ENCODE measurements around the gene RGP1. TPM values are rescaled to one million over a fixed set of nuclear protein-coding genes. Genes with fewer than 3 reads are reported as not detected.

Gene RGP1
- total RNA-seq, 1 donor from 2014 or later: 28.9 TPM

DNA sequence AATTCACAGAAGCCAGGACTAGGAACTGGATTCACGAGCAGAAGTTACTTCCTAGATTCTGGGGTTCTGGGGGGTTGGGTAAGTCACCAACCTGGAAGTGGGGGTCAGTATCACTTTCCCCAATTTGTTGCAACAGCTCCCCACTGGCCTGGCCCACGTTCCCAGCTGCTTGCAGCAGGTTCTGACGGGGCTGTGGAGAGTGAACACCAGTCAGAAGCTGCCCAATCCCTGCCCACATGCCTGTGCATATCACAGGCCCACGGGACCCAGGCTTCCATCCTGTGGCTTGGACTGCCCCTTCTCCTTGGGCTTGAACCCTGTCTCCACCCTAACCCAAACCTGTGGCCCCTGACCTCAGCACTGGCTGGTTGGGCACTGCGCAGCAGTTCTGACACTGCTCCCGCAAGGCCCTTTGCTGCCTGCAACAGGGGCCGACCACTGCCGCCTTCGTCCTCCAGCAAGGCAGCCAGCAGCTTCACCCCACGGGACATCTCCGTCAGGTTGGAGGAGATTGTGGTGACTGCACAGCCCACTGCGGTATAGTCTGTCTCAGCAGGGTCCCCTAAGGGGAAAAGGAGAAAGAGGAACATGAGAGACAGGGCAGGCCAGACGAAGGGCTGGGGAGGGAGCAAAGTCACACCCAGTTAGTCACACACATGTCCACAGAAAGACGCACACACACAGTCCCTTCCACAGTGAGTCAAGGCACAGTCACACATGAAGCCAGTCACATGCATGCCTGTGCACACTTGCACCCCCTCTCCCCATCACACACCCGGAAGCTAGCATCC lies 30.2 kb upstream of the RGP1 start:
- no peak for DNase-seq (ENCODE audit: low spot score)
- intact Hi-C loops (cut with DNase I): no loop called here
- ATAC-seq: no peak

DNA sequence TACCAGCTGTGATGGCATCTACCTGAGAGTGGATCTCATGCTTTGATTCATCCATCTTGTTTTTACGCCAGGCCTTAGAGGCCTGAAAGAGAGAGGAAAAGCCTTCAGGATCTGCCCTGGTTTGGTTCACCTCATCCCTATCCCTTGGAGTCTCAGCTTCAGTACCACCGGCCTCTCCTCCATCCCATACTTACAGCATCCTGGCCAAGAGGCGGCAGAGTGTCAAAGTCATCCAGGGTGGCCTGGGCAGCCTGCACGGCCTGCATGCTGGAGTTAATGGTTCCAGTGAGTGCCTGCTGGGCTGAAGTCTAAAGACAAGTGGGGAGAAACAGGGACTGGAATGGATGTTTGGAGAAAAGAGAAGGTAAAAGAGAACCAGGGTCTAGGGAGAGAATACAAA lies 29.5 kb upstream of the RGP1 start:
- intact Hi-C loops (cut with DNase I): no loop called here
- DNase-seq (ENCODE audit: low spot score): no peak
- no peak for ATAC-seq

DNA sequence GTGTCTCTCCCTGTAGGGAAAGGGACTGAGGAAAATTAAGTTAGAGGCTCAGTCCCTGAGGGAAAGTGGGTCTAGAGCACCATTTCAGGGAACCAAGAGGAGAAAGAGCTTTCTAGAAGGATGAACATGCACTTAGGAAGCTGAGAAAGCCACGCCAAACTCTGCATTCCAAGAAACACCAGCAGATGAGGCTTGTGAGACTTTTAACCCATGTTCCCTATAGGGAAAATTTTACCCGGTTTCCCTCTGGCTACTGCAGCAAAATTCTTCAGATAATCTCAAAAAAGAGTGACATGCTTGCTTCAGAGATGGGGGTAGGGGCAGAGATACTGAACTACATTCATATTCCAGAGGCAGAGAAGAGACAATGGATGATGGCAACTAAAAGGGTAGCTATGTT lies 25.7 kb upstream of the RGP1 start:
- ATAC-seq (no peak), DNase-seq (ENCODE audit: low spot score) (no peak)
- intact Hi-C loops (cut with DNase I): no loop called here

GRCh38 chr9:35723908-35724307 lies 25.2 kb upstream of the RGP1 start:
- DNase-seq (ENCODE audit: low spot score) (no peak), ATAC-seq (no peak)
- intact Hi-C loops (cut with DNase I): no loop called here

DNA sequence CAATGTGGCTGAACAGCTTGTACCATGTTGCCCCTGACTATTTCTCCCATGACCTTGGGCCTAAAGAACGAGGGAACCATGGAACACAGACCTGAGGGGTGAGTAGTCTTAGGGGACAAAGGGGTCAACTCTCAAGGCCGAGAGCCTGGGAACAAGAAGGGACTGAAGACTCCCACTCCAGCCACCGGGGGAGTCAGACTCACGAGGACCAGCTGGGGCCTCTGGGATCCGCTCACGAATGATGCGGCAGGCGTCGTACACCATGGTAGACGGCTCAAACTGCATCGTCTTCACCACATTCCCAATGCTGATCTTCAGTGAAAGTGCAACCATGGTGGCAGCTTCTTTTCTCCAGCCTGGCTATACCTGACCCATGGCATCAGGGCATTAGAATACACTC lies 23.7 kb upstream of the RGP1 start:
- intact Hi-C loops (cut with DNase I): no loop called here
- no peak for DNase-seq (ENCODE audit: low spot score)
- ATAC-seq: no peak

GRCh38 chr9:35726931-35727330 lies 22.2 kb upstream of the RGP1 start:
- ATAC-seq: no peak

GRCh38 chr9:35727676-35728040 lies 21.4 kb upstream of the RGP1 start:
- DNase-seq (ENCODE audit: low spot score) (no peak), ATAC-seq (no peak)
- intact Hi-C loops (cut with DNase I): no loop called here

More at GRCh38 chr9:35726931-35727330, 22.2 kb upstream of the RGP1 start:
- DNase-seq (ENCODE audit: low spot score): no peak
- intact Hi-C loops (cut with DNase I): no loop called here

DNA sequence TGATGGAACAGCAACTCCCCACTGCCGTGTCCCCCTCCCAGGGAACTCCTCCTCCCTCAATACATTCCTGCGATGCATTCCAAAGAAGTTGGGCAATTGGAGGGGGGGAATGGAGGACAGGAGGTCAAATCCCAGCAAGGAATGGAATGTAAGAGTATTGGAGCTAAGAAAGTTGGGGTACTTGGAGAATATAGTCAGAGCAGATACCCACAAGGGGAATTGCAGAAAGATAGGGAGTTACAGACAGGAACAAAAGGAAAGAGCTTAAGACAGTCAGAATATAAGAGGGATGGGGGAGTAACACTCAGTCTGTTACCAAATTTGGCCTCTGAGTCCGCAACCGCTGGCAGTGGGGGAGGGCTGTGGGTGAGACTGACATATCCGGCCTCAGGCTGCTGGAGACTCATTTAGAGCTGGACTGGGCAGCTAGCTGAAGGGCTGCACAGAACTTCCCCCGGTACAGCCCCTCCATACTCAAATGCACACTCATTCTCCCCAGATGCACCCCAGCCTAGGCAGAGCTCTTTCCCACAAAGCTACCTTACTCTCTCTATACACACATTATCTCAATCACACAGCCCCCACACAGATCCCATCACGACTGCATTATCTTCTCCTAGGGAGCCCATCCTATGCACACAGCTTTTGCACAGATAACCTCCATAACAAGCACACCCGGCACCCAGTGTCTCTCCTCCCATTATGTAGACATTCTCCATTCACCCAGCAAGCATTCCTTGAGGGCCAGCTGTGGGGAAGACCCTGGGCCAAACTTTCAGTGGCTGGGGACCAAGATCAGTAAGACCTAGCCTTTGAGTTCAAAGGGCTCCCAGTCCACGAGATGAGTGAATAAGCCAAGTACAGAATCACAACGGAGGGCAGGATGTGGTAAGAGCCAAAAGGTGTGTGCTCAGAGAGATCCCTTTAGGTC lies 20.8 kb upstream of the RGP1 start:
- intact Hi-C loops (cut with DNase I): no loop called here
- ATAC-seq (no peak), DNase-seq (ENCODE audit: low spot score) (peak; percentile 81)

DNA sequence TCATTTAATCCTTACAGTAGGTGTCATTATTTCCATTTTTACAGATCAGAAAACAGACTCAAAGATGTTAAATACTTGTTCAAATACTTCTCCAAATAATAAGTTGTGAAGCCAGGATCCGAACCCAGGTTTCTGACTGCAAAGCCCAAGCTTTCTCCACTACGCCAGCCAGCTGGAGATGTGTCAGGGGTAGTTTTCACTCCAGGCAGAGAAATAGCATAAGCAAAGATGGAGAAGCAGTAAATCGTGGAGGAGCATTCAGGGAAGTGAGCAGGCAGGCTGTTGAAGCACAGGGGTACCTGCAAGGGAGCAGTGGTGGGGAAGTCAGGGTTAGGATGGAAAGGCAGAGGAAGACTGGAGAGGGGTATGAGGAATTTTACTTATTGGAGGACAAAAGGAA lies 20.0 kb upstream of the RGP1 start:
- DNase-seq (ENCODE audit: low spot score) (no peak), ATAC-seq (no peak)
- intact Hi-C loops (cut with DNase I): no loop called here

- DNase-seq (ENCODE audit: low spot score) (no peak), ATAC-seq (no peak)
- intact Hi-C loops (cut with DNase I): no loop called here
Observed at GRCh38 chr9:35729700-35730485, 19.2 kb upstream of the RGP1 start.

DNA sequence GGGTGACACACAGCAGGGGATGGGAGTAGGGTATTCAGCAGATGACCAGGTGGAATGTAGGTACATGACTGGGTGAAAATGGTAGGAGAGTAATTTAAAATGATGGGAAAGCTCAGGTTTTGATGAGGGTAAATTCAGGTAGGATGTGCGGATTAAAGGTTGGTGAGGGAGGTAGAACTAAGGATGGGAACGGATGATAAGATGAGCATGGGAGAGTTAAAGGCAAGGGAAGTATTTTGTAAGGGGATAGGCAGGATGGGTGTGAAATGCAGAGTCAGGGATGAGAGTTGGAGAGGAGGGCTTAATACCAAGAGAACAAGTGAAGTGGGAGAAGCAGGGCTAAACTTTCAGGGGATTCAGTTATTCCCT lies 18.6 kb upstream of the RGP1 start:
- DNase-seq (ENCODE audit: low spot score) (no peak), ATAC-seq (no peak)
- intact Hi-C loops (cut with DNase I): no loop called here

- DNase-seq (ENCODE audit: low spot score): no peak
- no peak for ATAC-seq
- intact Hi-C loops (cut with DNase I): no loop called here
Observed at GRCh38 chr9:35731415-35732184, 17.5 kb upstream of the RGP1 start.

GRCh38 chr9:35732185-35732799 lies 16.8 kb upstream of the RGP1 start, which contains the start of the genes CREB3 and TLN1:
Gene CREB3 (plus strand): TSS chr9:35732666. CDS start chr9:35732773, 107 bp downstream.
Gene TLN1 (minus strand): TSS chr9:35732195. CDS start chr9:35725694, 6,501 bp downstream.
- ATAC-seq (peak; percentile 95), DNase-seq (ENCODE audit: low spot score) (peak; percentile 98)
- intact Hi-C loops (cut with DNase I): no loop called here

DNA sequence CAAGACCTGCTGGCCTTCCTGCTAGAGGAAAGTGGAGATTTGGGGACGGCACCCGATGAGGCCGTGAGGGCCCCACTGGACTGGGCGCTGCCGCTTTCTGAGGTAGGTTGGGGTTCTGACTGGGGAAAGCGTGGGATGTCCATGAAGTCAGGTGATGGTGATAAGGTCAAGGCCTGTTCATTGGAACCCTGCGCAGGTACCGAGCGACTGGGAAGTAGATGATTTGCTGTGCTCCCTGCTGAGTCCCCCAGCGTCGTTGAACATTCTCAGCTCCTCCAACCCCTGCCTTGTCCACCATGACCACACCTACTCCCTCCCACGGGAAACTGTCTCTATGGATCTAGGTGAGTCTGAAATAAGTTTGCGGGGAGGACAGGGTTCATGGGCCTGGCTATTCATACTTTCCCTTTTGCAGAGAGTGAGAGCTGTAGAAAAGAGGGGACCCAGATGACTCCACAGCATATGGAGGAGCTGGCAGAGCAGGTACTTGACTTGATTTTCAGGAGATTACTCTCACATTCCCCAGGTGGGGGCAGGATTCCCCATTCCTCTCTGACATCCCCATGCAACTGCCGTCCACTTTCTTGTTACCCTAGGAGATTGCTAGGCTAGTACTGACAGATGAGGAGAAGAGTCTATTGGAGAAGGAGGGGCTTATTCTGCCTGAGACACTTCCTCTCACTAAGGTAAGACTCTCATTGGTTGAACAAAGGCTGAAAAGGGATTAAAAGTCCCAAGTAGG lies 16.1 kb upstream of the RGP1 start:
- ATAC-seq (peak; percentile 4), DNase-seq (ENCODE audit: low spot score) (peak; percentile 54)
- intact Hi-C loops (cut with DNase I): no loop called here

- ATAC-seq: no peak
- intact Hi-C loops (cut with DNase I): no loop called here
- no peak for DNase-seq (ENCODE audit: low spot score)
Observed at GRCh38 chr9:35734096-35734495, 15.0 kb upstream of the RGP1 start.

GRCh38 chr9:35736201-35736633 lies 12.9 kb upstream of the RGP1 start:
- DNase-seq (ENCODE audit: low spot score): peak; percentile 70
- no peak for ATAC-seq
- intact Hi-C loops (cut with DNase I): no loop called here

DNA sequence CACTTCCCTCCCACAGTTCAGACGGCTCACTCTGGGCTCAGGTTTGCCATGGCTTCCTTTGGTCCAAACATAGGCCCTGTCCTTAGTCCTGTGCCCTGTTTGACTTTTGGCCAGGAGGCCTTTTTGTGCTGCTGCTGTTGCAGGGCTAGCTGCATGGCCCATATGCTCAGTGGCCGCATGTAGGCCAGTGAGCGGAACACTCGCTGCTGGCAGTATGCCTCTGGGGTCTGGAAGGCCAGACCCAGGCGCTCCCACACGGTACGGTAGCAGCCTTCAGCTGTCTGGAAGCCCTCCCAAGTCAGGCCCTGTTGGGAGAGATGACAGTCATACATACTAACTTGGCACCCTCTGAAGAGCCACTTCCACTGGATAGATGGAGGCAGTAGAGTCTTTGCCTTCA lies 11.9 kb upstream of the RGP1 start:
- intact Hi-C loops (cut with DNase I): no loop called here
- no peak for ATAC-seq

DNA sequence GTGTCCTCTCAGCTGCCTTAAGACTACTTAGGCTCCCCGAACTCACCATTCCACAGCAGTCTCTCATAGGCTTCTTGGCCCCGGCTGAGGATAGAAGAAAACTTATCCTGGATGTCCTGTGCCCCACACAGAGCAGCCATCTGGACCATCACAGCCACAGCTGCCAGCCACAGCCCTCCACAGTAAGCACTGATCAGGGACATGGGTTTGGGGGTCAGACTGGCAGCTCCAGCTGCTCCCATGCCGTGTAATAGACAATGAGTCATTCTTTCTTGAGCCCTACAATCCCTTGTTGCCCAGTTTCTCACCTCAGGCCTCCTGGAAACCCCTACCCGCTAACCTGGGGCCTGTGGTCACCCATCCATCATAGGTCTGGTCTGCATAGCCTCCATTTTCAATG lies 10.9 kb upstream of the RGP1 start:
- DNase-seq (ENCODE audit: low spot score) (no peak), ATAC-seq (no peak)
- intact Hi-C loops (cut with DNase I): no loop called here

More for the DNA sequence above, 11.9 kb upstream of the RGP1 start:
- DNase-seq (ENCODE audit: low spot score): peak; percentile 46
